NCI-H1048 (cell line): Measurements from ENCODE around the gene SPATA13.
"Not testable (repeated sequence)": the region's sequence is repeated elsewhere in the genome, so short reads cannot be mapped to it uniquely, and the experiment has no call there.

Experiments
- DNase-seq: peaks from one replicate; lab custom pipeline; 2025; lab: John Stamatoyannopoulos, UW

The SPATA13 gene

GRCh38 chr13:24196593-24197197, 36.2 kb downstream of the SPATA13 start:
- no peak for DNase-seq

- no peak for DNase-seq
Observed at GRCh38 chr13:24199016-24199415, 38.5 kb downstream of the SPATA13 start.

- DNase-seq, result no peak
Observed at GRCh38 chr13:24202215-24202614, 41.7 kb downstream of the SPATA13 start.

- DNase-seq, result no peak
Observed at GRCh38 chr13:24203273-24203672, 42.8 kb downstream of the SPATA13 start.

GRCh38 chr13:24203811-24204210, 43.3 kb downstream of the SPATA13 start:
- DNase-seq, result no peak

- DNase-seq, result not testable (repeated sequence)
Observed at GRCh38 chr13:24205076-24205475, 44.6 kb downstream of the SPATA13 start.

GRCh38 chr13:24207841-24208667, 47.5 kb downstream of the SPATA13 start:
- DNase-seq, result no peak

GRCh38 chr13:24209138-24209537, 48.6 kb downstream of the SPATA13 start:
- no peak for DNase-seq

GRCh38 chr13:24212254-24212653, 51.7 kb downstream of the SPATA13 start:
- no peak for DNase-seq

GRCh38 chr13:24212674-24213073, 52.2 kb downstream of the SPATA13 start:
- no peak for DNase-seq

GRCh38 chr13:24213932-24214331, 53.4 kb downstream of the SPATA13 start:
- DNase-seq, result no peak

GRCh38 chr13:24214528-24214927, 54.0 kb downstream of the SPATA13 start:
- no peak for DNase-seq

- DNase-seq, result no peak
Observed at GRCh38 chr13:24215126-24215525, 54.6 kb downstream of the SPATA13 start.

GRCh38 chr13:24215732-24216131, 55.2 kb downstream of the SPATA13 start:
- no peak for DNase-seq

GRCh38 chr13:24216176-24216575, 55.7 kb downstream of the SPATA13 start:
- DNase-seq, result no peak

- DNase-seq, result not testable (repeated sequence)
Observed at GRCh38 chr13:24216779-24217178, 56.3 kb downstream of the SPATA13 start.

GRCh38 chr13:24217601-24218281, 57.2 kb downstream of the SPATA13 start:
- no peak for DNase-seq

GRCh38 chr13:24218338-24218737, 57.8 kb downstream of the SPATA13 start:
- DNase-seq, result no peak

- DNase-seq, result no peak
Observed at GRCh38 chr13:24218977-24219376, 58.5 kb downstream of the SPATA13 start.

- peak; percentile 51 for DNase-seq
Observed at GRCh38 chr13:24220086-24220703, 59.7 kb downstream of the SPATA13 start.

GRCh38 chr13:24221007-24221406, 60.5 kb downstream of the SPATA13 start:
- no peak for DNase-seq

GRCh38 chr13:24222756-24223155, 62.2 kb downstream of the SPATA13 start:
- DNase-seq, result no peak
